ENCODE data around the gene ZBTB38.

ZBTB38 gene

DNA sequence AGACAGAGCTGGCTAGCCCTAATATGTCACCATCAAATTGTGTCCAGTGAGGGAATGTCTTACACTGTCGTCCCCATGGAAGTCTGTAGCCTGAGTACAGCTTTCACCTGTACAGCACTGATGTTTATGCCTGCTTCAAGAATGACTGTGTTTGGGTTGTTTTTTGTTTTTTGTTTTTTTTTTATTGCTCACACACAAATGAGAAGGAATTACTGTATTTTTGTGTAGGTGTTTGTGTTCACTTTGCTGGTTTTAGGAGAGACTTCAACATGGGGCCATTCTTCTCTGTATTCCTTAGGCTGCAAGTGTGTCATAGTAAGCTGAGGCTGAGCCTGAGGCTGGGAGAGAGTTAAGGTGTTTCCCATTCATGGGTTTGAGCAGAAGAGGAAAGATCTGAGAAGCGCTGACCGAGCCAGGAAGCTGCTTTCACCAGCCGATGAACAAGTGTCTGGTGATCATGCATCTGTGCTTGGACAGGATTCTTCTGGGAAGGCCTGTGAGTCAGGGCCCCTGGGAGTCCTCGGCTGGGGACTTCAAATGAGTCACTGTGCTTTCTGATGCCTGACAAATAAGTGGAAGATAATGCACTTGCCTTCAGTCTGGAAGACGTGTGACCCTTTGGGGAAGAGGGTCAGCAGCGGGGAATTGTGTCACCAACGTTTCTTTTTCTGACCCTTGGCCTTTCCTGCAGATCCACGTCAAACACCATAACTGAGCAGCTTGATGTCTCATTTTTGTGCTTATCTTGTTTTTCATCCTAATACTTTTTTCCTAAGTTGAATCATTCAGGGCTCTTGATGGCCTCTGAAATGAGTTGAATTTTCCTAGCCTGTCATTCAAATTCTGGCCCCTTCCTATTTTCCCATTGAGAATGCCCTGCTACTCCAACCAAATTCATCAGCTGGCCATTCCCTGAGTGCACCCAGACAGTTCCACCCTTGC is 36.7 kb upstream of the ZBTB38 start:
- no peak overlapping the region for H3K56ac ChIP-seq (ENCODE audit: low read length)
- H3K18ac ChIP-seq (ENCODE audit: low read length) = peak overlapping the region; percentile 19
- no peaks in the 10 kb centered on the region for H3K36me3 ChIP-seq (ENCODE audit: control insufficient read depth, insufficient read depth, low read length)
- no peak overlapping the region for H3K9ac ChIP-seq (ENCODE audit: low read length)
- no peak for DNase-seq
- no peaks in the 10 kb centered on the region for H3K79me1 ChIP-seq (ENCODE audit: low read length)
- no peak overlapping the region for H4K8ac ChIP-seq (ENCODE audit: low read depth, low read length)
- no peaks in the 10 kb centered on the region for H3K27me3 ChIP-seq (ENCODE audit: insufficient read depth, low read length, poor library complexity)
- no peak overlapping the region for H2BK5ac ChIP-seq (ENCODE audit: low read length)
- no peak overlapping the region for H3K27ac ChIP-seq (ENCODE audit: low read depth, low read length)
- H2AK5ac ChIP-seq (ENCODE audit: low read length) = peak overlapping the region; percentile 9
- H3K4me2 ChIP-seq (ENCODE audit: low read length) = no peak overlapping the region
- H4K5ac ChIP-seq (ENCODE audit: low read length) = no peak overlapping the region
- no peak overlapping the region for H3K4me3 ChIP-seq (ENCODE audit: low read length)
- H3K23ac ChIP-seq (ENCODE audit: low read length) = no peak overlapping the region
- H2BK15ac ChIP-seq (replicated peaks; ENCODE audit: low read depth) = peak overlapping the region; percentile 41
- no CpG with 5 or more reads among the region's 9 CpGs for WGBS (ENCODE audit: extremely low coverage, insufficient coverage, low lambda C conversion rate)
- H2BK120ac ChIP-seq (ENCODE audit: low read depth, low read length) = no peak overlapping the region
- H3K4ac ChIP-seq (ENCODE audit: low read depth, low read length) = no peak overlapping the region
- H3K4me1 ChIP-seq (ENCODE audit: control insufficient read depth, low read depth, low read length) = peaks cover 18% of the 10 kb centered on the region
- H3K79me2 ChIP-seq (ENCODE audit: control insufficient read depth, insufficient read depth, low read length) = no peaks in the 10 kb centered on the region

DNA sequence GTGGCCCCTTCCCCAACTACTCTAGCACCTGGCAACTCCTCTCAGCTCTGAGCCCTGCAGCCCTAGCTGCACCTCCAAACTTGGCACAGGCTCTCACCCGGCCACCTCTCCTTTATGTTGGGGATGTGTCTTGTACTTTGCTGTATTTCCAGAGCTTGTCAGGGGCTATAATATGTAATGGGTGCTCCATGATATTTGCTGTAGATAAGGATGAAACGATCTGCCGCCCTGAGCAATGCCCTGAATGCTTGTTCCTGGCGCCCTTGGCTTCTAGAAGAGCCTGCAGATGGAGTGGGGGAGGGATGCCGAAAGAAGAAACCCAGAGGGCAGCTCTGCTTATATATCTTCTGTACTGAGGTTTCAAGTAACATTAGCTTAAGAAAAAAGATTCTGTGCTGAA is 35.9 kb upstream of the ZBTB38 start:
- H3K4ac ChIP-seq (ENCODE audit: low read depth, low read length) = no peak overlapping the region
- H2BK120ac ChIP-seq (ENCODE audit: low read depth, low read length) = no peak overlapping the region
- H2AK5ac ChIP-seq (ENCODE audit: low read length) = no peak overlapping the region
- H4K8ac ChIP-seq (ENCODE audit: low read depth, low read length) = no peak overlapping the region
- peak overlapping the region; percentile 2 for H3K18ac ChIP-seq (ENCODE audit: low read length)
- DNase-seq = no peak
- H3K27me3 ChIP-seq (ENCODE audit: insufficient read depth, low read length, poor library complexity) = no peaks in the 10 kb centered on the region
- H2BK15ac ChIP-seq (replicated peaks; ENCODE audit: low read depth) = peak overlapping the region; percentile 42
- no peaks in the 10 kb centered on the region for H3K79me1 ChIP-seq (ENCODE audit: low read length)
- no peak overlapping the region for H3K9ac ChIP-seq (ENCODE audit: low read length)
- no peak overlapping the region for H4K5ac ChIP-seq (ENCODE audit: low read length)
- no peak overlapping the region for H3K4me3 ChIP-seq (ENCODE audit: low read length)
- H3K23ac ChIP-seq (ENCODE audit: low read length) = no peak overlapping the region
- no peak overlapping the region for H3K56ac ChIP-seq (ENCODE audit: low read length)
- no CpG with 5 or more reads among the region's 5 CpGs for WGBS (ENCODE audit: extremely low coverage, insufficient coverage, low lambda C conversion rate)
- no peak overlapping the region for H3K27ac ChIP-seq (ENCODE audit: low read depth, low read length)
- H3K36me3 ChIP-seq (ENCODE audit: control insufficient read depth, insufficient read depth, low read length) = no peaks in the 10 kb centered on the region
- peaks cover 19% of the 10 kb centered on the region for H3K4me1 ChIP-seq (ENCODE audit: control insufficient read depth, low read depth, low read length)
- H3K4me2 ChIP-seq (ENCODE audit: low read length) = no peak overlapping the region
- H2BK5ac ChIP-seq (ENCODE audit: low read length) = peak overlapping the region; percentile 7
- no peaks in the 10 kb centered on the region for H3K79me2 ChIP-seq (ENCODE audit: control insufficient read depth, insufficient read depth, low read length)

DNA sequence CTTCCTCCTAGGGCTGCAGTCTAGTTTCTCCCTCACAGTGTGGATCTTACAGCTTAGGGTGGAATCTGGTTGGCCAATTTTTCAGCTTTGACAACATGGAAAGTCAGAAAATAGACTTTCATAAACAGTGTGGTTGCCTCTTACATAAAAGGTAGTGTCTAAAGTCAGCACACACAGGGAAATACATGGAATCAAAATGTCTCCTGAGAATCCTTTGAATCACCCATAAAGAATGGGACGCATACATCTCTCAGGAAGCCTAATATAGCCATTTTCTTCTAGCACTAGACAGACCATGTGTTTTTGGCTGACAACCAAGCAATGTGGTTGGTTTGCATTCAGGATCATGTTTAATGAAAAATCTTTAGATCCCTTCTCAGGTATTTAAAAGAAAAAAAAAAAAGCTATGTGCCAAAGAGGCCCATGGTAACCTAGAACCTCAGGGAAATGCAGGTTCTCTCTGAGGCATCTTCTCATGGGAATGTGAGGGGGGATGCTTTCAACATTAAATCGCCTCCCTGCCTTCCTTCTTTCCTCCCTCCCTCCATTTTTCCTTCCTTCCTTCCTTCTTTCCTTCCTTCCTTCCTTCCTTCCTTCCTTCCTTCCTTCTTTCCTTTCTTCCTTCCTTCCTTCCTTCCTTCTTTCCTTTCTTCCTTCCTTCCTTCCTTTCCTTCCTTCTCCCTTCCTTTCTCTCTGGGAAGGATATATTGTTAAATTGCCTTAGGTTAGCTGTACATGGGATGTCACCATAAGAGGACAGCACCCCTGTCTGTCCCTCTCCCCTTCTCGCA is 34.3 kb upstream of the ZBTB38 start:
- Histone ChIP-seq H3K79me1 (ENCODE audit: low read length) (no peaks in the 10 kb centered on the region), H2BK15ac (replicated peaks; ENCODE audit: low read depth) (no peak overlapping the region), H3K4me1 (ENCODE audit: control insufficient read depth, low read depth, low read length) (peaks cover 15% of the 10 kb centered on the region), H3K36me3 (ENCODE audit: control insufficient read depth, insufficient read depth, low read length) (no peaks in the 10 kb centered on the region), H3K4ac (ENCODE audit: low read depth, low read length) (no peak overlapping the region), H3K27ac (ENCODE audit: low read depth, low read length) (no peak overlapping the region), H3K9ac (ENCODE audit: low read length) (no peak overlapping the region), H2BK120ac (ENCODE audit: low read depth, low read length) (no peak overlapping the region), H3K23ac (ENCODE audit: low read length) (no peak overlapping the region), H3K18ac (ENCODE audit: low read length) (no peak overlapping the region), H2BK5ac (ENCODE audit: low read length) (peak overlapping the region; percentile 86), H4K8ac (ENCODE audit: low read depth, low read length) (no peak overlapping the region), H3K4me3 (ENCODE audit: low read length) (no peak overlapping the region), H3K27me3 (ENCODE audit: insufficient read depth, low read length, poor library complexity) (no peaks in the 10 kb centered on the region), H3K79me2 (ENCODE audit: control insufficient read depth, insufficient read depth, low read length) (no peaks in the 10 kb centered on the region), H3K56ac (ENCODE audit: low read length) (peak overlapping the region; percentile 15), H4K5ac (ENCODE audit: low read length) (peak overlapping the region; percentile 30), H2AK5ac (ENCODE audit: low read length) (peak overlapping the region; percentile 47), H3K4me2 (ENCODE audit: low read length) (no peak overlapping the region)
- no peak for DNase-seq
- no CpG with 5 or more reads among the region's 3 CpGs for WGBS (ENCODE audit: extremely low coverage, insufficient coverage, low lambda C conversion rate)

DNA sequence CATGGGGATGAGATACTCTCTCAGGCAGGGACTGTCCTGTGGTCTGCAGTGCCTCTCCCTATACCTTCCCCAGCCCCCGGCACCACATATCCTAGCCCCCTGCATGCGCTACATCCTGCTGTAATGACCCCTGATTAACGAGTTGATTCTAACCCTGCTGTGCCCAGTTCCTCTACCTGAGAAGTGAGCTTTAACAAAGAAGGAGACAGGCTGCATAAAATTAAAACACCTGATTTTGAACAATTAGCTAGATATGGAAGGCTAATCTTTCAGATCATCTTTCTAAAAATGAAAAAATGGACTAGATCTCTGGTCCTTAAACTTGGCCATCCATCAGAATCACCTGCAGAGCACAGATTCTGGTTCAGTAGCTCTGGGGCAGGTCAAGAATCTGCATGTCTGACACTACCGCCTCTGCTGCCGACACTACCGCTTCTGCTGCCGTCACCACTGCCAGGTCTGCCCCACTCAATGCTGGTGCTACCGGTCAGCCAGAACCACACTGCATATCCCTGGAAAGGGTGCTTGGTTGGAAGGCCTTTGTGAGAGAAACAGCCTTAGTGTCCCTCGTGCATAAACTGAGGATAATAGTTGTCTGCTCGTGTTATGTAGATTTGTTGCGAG is 33.6 kb upstream of the ZBTB38 start:
- Histone ChIP-seq H3K4me2 (ENCODE audit: low read length) (no peak overlapping the region), H2AK5ac (ENCODE audit: low read length) (no peak overlapping the region), H2BK15ac (replicated peaks; ENCODE audit: low read depth) (no peak overlapping the region), H3K36me3 (ENCODE audit: control insufficient read depth, insufficient read depth, low read length) (no peaks in the 10 kb centered on the region), H3K27me3 (ENCODE audit: insufficient read depth, low read length, poor library complexity) (no peaks in the 10 kb centered on the region), H3K4me3 (ENCODE audit: low read length) (no peak overlapping the region), H3K79me2 (ENCODE audit: control insufficient read depth, insufficient read depth, low read length) (no peaks in the 10 kb centered on the region), H4K5ac (ENCODE audit: low read length) (no peak overlapping the region), H3K56ac (ENCODE audit: low read length) (peak overlapping the region; percentile 82), H2BK120ac (ENCODE audit: low read depth, low read length) (no peak overlapping the region), H3K4me1 (ENCODE audit: control insufficient read depth, low read depth, low read length) (peaks cover 15% of the 10 kb centered on the region), H3K79me1 (ENCODE audit: low read length) (no peaks in the 10 kb centered on the region), H3K9ac (ENCODE audit: low read length) (peak overlapping the region; percentile 29), H3K27ac (ENCODE audit: low read depth, low read length) (peak overlapping the region; percentile 36), H2BK5ac (ENCODE audit: low read length) (peak overlapping the region; percentile 98), H3K18ac (ENCODE audit: low read length) (no peak overlapping the region), H3K23ac (ENCODE audit: low read length) (no peak overlapping the region), H4K8ac (ENCODE audit: low read depth, low read length) (no peak overlapping the region), H3K4ac (ENCODE audit: low read depth, low read length) (no peak overlapping the region)
- peak; percentile 89 for DNase-seq
- no CpG with 5 or more reads among the region's 11 CpGs for WGBS (ENCODE audit: extremely low coverage, insufficient coverage, low lambda C conversion rate)

DNA sequence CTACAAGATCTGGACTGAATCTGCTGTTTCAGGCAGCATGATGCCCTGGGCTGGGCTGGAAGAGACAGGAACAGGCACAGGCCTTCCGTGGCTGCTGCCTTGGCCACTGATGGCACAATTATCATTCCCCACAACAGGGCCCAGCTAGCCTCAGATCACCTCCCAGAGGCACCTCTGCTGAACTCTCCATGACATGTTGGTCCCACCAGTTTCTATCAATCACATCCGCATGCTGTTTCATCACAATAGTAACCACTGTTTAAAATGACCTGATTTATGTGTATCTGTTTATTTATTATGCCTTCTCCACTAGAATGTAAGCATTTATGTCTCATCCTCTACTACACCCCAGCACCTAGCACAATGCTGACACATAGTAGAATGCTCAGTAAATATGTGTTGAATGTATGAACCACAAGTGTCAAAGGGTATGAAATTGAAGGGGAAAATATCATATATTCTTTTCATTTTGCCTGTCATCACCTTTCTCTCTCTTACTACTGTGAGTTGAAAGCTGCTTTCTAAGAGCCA is 32.7 kb upstream of the ZBTB38 start:
- H2BK5ac ChIP-seq (ENCODE audit: low read length) = peak overlapping the region; percentile 98
- H2BK120ac ChIP-seq (ENCODE audit: low read depth, low read length) = peak overlapping the region; percentile 93
- no peaks in the 10 kb centered on the region for H3K79me2 ChIP-seq (ENCODE audit: control insufficient read depth, insufficient read depth, low read length)
- H3K9ac ChIP-seq (ENCODE audit: low read length) = peak overlapping the region; percentile 44
- peaks cover 15% of the 10 kb centered on the region for H3K4me1 ChIP-seq (ENCODE audit: control insufficient read depth, low read depth, low read length)
- H3K4ac ChIP-seq (ENCODE audit: low read depth, low read length) = peak overlapping the region; percentile 89
- no peak overlapping the region for H3K23ac ChIP-seq (ENCODE audit: low read length)
- DNase-seq = no peak
- H3K56ac ChIP-seq (ENCODE audit: low read length) = peak overlapping the region; percentile 86
- H3K4me3 ChIP-seq (ENCODE audit: low read length) = no peak overlapping the region
- H3K79me1 ChIP-seq (ENCODE audit: low read length) = no peaks in the 10 kb centered on the region
- peak overlapping the region; percentile 96 for H3K18ac ChIP-seq (ENCODE audit: low read length)
- H4K8ac ChIP-seq (ENCODE audit: low read depth, low read length) = peak overlapping the region; percentile 16
- peak overlapping the region; percentile 36 for H3K27ac ChIP-seq (ENCODE audit: low read depth, low read length)
- peak overlapping the region; percentile 73 for H4K5ac ChIP-seq (ENCODE audit: low read length)
- no peak overlapping the region for H3K4me2 ChIP-seq (ENCODE audit: low read length)
- H2AK5ac ChIP-seq (ENCODE audit: low read length) = peak overlapping the region; percentile 96
- H3K27me3 ChIP-seq (ENCODE audit: insufficient read depth, low read length, poor library complexity) = no peaks in the 10 kb centered on the region
- no CpG with 5 or more reads among the region's 2 CpGs for WGBS (ENCODE audit: extremely low coverage, insufficient coverage, low lambda C conversion rate)
- no peak overlapping the region for H2BK15ac ChIP-seq (replicated peaks; ENCODE audit: low read depth)
- H3K36me3 ChIP-seq (ENCODE audit: control insufficient read depth, insufficient read depth, low read length) = no peaks in the 10 kb centered on the region
